ENCODE results near the gene CKAP2. TPM values are rescaled to one million over a fixed set of nuclear protein-coding genes. Genes with fewer than 3 reads are reported as not detected.

Gene CKAP2, protein sequence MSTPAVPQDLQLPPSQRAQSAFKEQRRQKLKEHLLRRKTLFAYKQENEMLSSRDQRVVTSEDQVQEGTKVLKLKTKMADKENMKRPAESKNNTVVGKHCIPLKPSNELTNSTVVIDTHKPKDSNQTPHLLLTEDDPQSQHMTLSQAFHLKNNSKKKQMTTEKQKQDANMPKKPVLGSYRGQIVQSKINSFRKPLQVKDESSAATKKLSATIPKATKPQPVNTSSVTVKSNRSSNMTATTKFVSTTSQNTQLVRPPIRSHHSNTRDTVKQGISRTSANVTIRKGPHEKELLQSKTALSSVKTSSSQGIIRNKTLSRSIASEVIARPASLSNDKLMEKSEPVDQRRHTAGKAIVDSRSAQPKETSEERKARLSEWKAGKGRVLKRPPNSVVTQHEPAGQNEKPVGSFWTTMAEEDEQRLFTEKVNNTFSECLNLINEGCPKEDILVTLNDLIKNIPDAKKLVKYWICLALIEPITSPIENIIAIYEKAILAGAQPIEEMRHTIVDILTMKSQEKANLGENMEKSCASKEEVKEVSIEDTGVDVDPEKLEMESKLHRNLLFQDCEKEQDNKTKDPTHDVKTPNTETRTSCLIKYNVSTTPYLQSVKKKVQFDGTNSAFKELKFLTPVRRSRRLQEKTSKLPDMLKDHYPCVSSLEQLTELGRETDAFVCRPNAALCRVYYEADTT
- total RNA-seq: 14.1 and 21.3 TPM in 2 replicates

DNA sequence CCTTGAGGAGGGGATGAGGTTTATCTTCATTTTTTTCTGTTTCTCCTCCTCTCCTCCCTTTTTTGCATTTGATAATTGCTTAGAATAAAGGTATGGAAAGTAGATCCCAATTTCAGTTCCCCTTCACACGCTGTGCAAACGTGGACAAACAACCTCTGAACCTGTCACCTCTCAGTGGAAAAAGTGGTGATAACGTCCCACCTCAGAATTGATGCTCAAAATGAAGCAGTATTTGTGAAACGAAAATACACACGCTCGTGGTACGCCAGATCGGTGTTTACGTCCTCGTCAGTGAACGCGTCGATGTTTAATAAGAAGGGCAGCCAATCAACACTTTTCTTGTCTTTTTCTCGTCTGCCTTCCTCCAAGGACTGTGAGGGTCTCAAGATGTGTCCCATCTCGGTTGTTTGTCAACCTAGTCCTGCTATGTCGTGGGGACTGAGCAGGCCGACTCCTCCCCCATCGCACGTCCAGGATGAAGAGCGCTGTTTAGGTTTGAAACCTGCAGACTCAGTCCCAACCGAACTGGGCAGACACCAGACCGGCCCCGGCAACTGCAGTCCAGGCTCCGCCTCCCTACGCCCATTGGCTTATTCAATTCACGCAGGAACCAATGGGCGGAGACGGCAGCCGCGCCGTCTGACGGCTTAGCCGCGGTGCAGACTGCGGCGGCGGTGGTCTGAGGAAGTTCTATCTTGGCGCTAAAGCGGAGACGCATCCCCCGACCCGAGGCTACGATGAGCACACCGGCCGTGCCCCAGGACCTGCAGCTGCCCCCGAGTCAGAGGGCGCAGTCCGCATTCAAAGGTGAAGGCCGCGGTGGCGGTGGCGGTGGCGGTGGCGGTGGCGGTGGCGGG is at the start of gene CKAP2:
TSS of gene CKAP2 (plus strand) at position 659 of the 857 bp plus-strand sequence. CDS start at position 738, 79 bp downstream.

DNA sequence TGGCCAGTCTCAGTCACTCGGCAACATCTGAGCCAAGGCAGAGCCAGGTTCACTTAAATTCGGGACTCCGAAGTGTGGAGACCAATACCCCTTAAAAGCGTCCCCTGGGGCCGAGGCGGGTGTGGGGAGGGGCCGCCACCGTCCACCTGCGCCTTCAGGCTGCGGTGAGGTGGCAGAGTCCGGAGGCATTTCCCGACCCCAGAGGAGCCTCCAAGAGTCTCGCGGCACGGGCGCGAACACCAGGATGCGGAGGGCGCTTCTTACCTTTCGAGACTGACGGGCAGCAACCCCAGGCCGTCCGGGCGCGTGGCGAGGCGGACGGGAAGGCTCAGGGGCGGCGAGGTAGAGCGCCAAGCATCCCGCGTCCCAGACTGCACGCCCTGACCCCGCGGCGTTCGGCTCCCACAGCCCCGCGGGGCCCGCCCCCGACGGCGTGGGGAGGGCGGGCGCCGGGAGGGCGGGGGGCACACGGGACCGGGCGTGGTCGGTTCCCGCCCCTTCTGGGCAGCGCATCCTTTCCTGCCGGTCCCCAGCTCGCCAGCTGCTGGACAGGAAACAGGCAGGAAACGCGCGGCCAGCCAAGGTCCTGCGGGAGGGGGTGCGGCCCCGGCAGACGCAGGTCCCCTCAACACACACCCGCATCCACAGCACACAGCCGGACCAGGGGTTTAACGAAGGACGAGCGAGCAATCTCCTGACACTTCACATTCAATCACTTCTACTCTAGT is 49.3 kb upstream of the CKAP2 start, which contains the start of gene THSD1:
TSS of gene THSD1 (minus strand) at position 406 of the 728 bp plus-strand sequence. CDS start 3,572 bp downstream, outside the sequence.

DNA sequence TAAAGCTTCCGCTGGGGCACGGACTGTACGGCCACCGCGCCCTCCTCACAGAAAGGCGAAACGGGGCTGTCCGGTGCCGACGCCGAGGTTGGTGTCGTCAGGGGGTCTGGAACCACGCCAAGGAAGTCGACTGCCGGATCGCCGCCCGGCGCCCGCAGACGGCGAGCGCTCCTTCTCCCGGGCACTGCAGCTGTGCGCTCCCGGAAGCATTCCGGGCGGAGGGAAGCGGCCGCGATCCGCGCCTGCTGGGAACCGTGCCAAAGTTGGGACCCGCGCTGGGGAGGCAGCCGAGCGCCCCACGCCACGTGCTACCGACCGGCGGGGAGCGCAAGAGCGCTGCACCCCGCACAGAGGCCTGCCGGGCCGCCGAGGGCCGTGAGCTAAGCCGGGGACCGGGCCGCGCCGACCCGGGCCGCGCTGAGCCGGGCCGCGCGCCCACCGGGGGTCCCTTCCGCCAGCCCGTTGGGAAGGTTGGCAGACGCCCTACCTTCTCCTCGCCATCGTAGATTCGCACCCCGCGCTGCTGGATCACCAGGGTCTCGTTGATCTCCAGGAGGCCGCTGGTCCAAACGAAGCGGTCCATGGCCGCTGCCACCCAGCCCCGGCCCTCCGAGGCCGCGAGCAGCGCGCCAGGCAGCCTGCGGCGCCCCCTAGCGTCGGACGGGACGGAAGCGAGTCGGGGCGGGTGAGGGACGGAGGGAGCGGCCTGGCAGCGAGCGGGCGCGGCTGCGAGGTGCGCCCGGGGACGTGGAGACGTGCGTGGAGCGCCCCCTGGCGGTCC is 5.1 kb upstream of the CKAP2 start, which contains the start of gene VPS36:
TSS of gene VPS36 (minus strand) at position 623 of the 781 bp plus-strand sequence. CDS start at position 583, 40 bp downstream.

Other genes starting within 250 kb of the CKAP2 start
- 0.87 and 1.2 TPM in 2 replicates for gene THSD1, start 49.3 kb upstream of the CKAP2 start, total RNA-seq
- gene VPS36, start 4.8 kb upstream of the CKAP2 start, total RNA-seq: 30.6 and 30.9 TPM in 2 replicates
- 1.8 and 2.7 TPM in 2 replicates for gene HNRNPA1L2, start 187.0 kb downstream of the CKAP2 start, total RNA-seq
- 25.5 and 44.0 TPM in 2 replicates for gene SUGT1, start 197.4 kb downstream of the CKAP2 start, total RNA-seq